WTC11 (cell line): Measurements from ENCODE around the gene GSX1.

ENCODE experiments used
- ERG ChIP-seq: fragments of 250-450 bp; sonication (Bioruptor Pico); IDR thresholded peaks from 2 replicates; pipeline ENCODE4 v1.8.0; 2021; ENCODE audit warnings: mild to moderate bottlenecking
- FOXJ3 ChIP-seq: sonication (generic); formaldehyde crosslinking; IDR thresholded peaks from 2 replicates; pipeline ENCODE4 v1.9.0; 2021; ENCODE audit warnings: missing genetic modification reagents, mild to moderate bottlenecking, borderline replicate concordance
- JUN ChIP-seq: sonication (generic); formaldehyde crosslinking; IDR thresholded peaks from 2 replicates; pipeline ENCODE4 v1.8.0; 2023; ENCODE audit warnings: mild to moderate bottlenecking, missing genetic modification reagents
- TEAD4 ChIP-seq: sonication (generic); formaldehyde crosslinking; IDR thresholded peaks from 2 replicates; pipeline ENCODE4 v1.8.0; 2022; ENCODE audit warnings: mild to moderate bottlenecking, missing genetic modification reagents
- ZNF416 ChIP-seq: fragments of 250-450 bp; sonication (Bioruptor Pico); IDR thresholded peaks from 2 replicates; pipeline ENCODE4 v1.9.0; 2021; ENCODE audit warnings: mild to moderate bottlenecking, inconsistent platforms
- ZNF512 ChIP-seq: sonication (generic); formaldehyde crosslinking; IDR thresholded peaks from 2 replicates; pipeline ENCODE4 v1.8.1; 2022; ENCODE audit warnings: missing genetic modification reagents, borderline replicate concordance
- TF ChIP-seq, protein P1 (sequence below): fragments of 200-600 bp; IDR thresholded peaks from 2 replicates; pipeline ENCODE4 v1.8.0; 2022; ENCODE audit warnings: antibody characterized with exemption
- TF ChIP-seq, protein P2 (sequence below): sonication (generic); formaldehyde crosslinking; IDR thresholded peaks from 2 replicates; pipeline ENCODE4 v1.8.0; 2022; ENCODE audit warnings: mild to moderate bottlenecking, missing genetic modification reagents

- no peak for TF ChIP-seq ZNF416 (CRISPR knock-in tag)
- TF ChIP-seq, protein P1, sequence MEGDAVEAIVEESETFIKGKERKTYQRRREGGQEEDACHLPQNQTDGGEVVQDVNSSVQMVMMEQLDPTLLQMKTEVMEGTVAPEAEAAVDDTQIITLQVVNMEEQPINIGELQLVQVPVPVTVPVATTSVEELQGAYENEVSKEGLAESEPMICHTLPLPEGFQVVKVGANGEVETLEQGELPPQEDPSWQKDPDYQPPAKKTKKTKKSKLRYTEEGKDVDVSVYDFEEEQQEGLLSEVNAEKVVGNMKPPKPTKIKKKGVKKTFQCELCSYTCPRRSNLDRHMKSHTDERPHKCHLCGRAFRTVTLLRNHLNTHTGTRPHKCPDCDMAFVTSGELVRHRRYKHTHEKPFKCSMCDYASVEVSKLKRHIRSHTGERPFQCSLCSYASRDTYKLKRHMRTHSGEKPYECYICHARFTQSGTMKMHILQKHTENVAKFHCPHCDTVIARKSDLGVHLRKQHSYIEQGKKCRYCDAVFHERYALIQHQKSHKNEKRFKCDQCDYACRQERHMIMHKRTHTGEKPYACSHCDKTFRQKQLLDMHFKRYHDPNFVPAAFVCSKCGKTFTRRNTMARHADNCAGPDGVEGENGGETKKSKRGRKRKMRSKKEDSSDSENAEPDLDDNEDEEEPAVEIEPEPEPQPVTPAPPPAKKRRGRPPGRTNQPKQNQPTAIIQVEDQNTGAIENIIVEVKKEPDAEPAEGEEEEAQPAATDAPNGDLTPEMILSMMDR = no peak
- no peak for TF ChIP-seq ZNF512 (CRISPR knock-in tag)
- no peak for TF ChIP-seq ERG (CRISPR knock-in tag)
- TF ChIP-seq TEAD4 (CRISPR knock-in tag) = no peak
- TF ChIP-seq JUN (CRISPR knock-in tag) = no peak
- TF ChIP-seq, protein P2, sequence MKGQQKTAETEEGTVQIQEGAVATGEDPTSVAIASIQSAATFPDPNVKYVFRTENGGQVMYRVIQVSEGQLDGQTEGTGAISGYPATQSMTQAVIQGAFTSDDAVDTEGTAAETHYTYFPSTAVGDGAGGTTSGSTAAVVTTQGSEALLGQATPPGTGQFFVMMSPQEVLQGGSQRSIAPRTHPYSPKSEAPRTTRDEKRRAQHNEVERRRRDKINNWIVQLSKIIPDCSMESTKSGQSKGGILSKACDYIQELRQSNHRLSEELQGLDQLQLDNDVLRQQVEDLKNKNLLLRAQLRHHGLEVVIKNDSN (CRISPR knock-in tag) = no peak
- no peak for TF ChIP-seq FOXJ3 (CRISPR knock-in tag)
Observed at GRCh38 chr13:27820524-27821482, 28.5 kb downstream of the GSX1 start.
